Activated T-cell treated with anti-CD3 and anti-CD28 coated beads, Interleukin-2, amount 50 U/mL, for 48 hours (primary cell): ENCODE data around the gene PVALB.

ENCODE experiments used
- DNase-seq, 2 experiments: peaks; one replicate each; pipeline ENCODE4 v3.0.0-alpha.2; 2020

PVALB gene

DNA sequence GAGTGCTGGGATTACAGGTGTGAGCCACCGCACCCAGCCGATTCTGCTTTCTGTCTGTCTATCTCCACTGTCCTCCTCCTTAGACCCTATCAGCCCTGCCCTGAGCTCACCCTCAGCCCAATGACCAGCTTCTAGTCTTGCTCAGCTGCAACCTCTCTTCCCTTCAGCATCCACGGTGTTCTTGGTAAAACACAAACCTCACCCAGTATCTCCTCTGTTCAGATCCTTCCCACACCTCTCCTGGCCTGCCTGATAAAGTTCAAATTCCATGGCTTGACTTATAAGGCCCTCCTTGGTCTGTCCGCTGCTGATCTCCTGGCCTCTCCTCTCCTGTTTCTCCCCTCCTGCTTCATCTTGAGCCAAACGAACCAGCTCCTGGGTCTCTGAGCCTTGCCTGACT lies 29.4 kb upstream of the PVALB start:
- DNase-seq: no peak

DNA sequence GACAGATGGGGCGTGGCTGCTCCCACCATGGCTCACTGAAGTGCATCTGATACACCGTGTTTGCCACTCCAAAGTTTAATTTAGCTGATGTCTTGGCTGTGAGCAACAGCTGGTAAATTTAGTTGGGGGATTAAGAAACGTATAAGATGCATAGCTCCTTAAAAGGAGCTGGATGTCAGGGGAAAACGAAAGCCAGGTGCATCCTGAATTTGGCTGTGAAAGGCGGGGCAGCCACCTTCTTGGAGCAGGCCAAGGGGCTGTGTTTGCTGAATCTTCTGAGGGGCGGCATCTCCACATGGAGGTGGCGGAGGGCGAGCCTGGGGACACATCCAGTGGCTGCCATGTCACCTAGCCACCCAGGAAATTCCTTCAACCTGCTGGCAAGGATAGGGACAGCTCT lies 23.3 kb upstream of the PVALB start:
- DNase-seq: no peak

DNA sequence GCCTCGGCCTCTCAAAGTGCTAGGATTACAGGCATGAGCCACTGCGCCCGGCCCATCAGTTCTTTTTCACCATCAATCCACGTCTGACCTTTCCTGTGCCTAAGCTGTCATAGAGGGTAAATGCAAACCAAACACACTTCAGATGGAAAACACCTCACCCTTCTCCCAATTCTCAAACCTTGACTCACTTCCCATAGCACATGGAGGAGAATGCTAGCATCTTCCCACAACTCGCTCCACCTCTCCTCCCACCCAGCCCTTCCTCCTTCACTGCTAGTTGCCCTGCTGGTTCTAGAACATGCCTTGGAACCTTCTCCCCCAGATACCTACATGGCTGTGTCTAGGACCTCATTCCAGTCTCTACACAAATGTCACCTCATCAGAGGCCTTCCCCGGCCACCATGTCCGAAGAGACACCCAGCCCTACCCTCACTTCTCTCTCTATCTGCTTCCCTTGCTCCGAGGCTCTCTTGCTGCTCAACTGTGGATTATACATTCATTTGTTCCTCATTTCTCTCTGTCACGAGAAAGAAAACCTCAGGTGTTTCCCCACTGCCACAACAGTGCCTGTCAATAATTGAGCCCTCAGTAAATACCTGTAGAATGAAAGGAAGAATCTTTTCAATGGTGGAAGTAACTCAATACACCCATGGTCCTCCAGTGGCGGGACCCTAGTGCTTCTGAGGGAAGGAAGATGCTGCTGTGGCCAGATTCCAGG lies 22.7 kb upstream of the PVALB start:
- no peak for DNase-seq

DNA sequence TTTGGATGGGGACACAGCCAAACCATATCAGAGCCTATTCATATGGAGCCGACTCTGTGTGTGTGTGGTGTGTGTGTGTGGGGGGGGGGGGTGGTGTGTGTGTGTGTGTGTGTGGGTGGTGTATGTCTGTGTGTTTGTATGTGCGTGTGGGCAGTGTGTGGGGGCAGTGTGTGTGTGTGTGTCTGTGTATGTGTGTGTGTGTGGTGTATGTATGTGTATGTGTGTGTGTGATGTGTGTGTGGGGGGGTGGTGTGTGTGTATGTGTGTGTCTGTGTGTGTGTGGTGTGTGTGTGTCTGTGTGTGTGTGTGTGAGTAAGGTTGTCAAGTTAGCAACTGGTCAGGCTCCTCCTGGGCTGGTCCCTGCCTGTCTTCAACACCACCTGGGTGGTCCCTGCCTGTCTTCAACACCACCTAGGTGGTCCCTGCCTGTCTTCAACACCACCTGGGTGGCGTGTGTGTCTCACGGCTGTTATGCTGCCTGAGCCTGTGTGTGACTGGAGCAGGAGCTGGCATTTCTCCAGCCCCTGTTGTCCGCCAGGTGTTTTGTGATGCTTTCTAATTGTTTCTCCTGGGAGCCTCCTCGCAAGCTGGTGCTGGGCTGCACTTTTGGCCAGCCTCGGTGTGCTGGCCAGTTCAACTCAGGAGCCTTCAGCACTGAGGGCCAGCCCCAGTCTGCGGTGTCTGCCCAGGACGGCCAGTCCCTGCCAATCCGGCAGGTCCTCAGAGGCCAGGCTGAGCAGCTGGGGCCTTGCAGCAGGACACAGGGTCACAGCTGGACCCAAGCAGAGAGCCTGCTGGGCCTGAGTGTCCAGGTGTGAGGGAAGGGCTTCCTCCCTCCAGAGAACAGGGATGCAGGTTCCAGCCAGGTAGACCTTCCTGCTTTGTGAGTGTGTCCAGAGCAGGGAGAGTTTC lies 21.5 kb upstream of the PVALB start:
- no peak for DNase-seq

DNA sequence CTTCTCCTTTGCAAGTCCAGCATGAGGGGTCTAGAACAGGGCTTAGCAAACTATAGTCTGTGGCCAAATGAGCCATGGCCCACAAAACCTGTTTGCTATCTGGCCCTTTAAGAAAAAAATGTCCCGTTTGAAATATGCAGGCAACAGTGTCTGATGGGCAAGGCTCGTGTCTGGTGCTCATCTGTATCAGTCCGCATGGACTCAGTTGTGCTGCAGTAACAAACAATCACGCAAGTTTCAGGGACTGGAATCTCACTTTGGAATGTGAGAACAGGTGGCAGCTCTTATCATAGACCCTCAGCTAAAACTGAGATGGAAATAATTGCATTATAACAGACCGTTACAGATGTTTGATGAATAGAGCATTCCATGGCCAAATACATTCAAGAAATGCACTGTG lies 19.1 kb upstream of the PVALB start:
- no peak for DNase-seq

DNA sequence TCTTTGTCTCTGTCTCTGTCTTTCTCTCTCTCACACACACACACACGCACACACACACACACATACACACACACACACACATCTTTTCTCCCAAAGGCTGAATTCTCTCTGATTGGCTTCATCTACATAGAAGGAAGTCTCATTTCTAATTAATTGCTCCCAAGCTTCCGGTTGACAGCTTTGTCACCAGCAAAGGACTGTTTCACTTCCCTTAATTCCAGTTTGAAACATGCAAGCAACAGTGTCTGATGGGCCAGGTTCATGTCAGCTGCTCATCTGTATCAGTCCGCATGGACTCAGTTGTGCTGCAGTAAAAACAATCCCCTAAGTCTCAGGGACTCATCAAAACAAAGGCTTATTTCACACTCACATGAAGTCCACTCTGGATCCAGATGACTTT lies 16.2 kb upstream of the PVALB start:
- DNase-seq: no peak

DNA sequence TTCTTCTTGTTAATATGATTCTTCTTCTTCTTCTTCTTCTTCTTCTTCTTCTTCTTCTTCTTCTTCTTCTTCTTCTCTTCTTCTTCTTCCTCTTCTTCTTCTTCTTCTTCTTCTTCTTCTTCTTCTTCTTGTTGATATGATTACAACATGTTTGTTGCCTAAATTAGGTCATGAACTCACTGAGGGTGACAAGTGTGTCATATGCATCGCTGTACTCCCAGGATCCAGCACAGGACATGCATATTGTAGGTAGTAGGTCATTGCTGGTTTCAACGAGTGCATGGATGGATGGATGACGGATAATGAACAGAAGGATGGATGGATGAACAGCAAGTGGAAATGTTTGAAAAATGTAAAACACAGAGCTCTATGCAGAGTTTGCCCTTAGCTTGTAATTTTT lies 14.9 kb upstream of the PVALB start:
- DNase-seq: no peak

DNA sequence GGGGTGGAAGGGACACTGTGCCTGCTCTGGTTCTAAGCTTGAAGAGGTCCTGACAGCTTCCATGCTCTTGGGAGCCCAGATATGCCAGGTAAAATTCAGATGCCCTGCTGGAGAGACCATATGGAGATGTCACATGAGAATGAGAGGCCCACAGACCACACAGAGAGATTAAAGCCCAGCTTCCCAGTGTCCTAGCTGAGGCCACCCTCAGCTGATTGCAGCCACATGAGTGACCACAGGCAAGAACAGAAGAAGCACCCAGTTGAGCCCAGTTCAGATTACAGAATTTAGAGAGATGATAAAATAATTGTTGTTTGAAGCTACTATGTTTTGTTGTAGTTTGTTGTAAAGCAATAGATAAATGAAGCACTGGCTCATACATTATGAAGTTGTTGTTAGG lies 14.4 kb upstream of the PVALB start:
- no peak for DNase-seq

DNA sequence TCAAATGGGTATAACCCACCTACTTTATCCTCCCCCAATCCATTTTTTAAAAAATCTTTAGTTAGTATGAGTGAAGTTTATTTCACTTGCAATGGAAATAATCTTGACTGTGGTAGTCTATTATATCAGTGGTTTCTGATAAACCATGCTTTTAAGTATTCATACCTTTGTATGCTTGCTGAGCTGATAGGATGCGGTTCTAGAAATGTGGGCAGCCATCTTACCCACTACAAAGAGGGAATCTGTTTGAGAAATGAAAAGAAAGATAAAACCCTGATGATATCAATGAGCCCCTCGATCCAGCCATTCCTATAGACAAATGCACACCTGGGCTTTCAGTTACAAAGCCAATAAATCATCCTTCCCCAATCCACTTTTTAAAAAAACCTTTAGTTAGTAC lies 13.8 kb upstream of the PVALB start:
- no peak for DNase-seq

DNA sequence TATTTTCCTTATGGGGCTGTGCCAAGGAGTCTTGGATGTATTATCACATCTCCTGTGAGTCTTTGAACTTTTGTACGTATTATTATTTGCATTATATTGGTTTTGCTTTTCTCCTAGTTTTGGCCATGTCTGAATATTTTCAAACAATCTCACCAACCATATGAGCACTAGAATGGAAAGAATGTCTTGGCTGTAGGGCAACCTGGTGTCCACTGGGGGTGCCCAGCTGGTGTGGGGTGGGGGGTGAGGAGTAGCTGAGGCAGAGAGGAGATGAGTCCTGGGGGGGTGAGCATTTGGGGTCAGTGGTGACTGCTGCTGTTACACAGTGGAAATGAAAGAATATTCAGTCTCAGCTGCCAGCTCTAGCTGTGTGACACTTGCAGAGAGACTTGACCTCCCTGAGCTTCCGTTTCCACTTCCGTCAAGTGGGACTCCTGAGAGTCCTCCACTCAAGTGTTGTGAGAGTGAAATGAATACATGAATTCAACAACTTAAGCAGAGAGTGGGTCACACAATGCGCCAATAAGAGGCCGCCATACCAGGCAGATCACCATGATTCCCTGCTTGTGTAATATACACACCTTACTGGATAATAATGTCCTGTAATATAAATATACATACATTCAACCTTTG lies 12.7 kb upstream of the PVALB start:
- no peak for DNase-seq

DNA sequence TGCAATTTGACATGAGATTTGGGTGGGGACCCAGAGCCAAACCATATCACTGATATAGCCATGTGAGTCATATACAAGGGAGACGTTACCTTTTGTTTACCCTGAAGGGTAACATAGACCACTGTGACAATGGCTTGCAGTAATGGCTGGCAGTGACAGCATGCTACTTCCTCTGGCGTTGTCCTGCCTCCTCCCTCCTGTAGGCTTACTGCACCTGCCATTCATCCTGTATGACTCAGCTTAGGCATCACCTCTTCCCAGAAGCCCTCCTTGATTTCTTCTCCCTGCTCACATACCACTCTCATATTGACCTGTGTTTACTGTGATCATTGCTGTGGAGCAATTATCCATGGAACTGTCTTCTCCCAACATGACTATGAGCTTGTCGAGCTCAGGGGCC lies 12.0 kb upstream of the PVALB start:
- no peak for DNase-seq

DNA sequence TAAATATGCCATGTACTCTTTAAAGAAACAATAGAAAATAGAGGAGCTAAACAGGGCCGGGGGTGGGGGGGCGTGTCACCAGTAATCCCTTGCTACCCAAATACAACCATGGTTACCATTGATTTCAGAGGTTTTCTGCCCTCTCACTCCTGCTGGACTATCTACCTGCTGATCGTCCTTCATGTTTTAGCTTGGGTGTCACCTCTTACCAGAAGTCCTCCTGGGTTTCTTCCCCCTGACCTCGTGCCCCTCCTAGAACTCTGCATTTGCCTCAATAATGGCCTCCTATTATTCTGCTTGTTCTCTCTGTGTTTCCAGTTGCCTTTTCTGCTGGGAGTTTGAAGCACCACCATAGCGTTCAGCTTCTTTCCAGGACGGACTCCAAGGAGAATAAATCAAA lies 9.4 kb upstream of the PVALB start:
- no peak for DNase-seq

DNA sequence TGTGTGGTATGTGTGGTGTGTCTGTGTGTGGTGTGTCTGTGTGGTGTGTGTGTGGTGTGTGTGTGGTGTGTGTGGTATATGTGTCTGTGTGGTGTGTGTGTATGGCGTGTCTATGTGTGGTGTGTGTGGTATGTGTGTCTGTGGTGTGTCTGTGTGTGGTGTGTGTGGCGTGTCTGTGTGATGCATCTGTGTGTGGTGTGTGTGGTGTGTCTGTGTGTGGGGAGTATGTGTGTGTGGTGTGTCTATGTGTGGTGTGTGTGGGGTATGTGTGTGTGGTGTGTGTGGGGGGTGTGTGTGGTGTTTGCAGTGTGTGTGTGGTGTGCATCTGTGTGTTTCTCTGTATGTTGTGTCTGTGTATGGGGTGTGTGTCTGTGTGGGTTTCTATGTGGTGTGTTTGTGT lies 7.8 kb upstream of the PVALB start:
- DNase-seq: no peak

DNA sequence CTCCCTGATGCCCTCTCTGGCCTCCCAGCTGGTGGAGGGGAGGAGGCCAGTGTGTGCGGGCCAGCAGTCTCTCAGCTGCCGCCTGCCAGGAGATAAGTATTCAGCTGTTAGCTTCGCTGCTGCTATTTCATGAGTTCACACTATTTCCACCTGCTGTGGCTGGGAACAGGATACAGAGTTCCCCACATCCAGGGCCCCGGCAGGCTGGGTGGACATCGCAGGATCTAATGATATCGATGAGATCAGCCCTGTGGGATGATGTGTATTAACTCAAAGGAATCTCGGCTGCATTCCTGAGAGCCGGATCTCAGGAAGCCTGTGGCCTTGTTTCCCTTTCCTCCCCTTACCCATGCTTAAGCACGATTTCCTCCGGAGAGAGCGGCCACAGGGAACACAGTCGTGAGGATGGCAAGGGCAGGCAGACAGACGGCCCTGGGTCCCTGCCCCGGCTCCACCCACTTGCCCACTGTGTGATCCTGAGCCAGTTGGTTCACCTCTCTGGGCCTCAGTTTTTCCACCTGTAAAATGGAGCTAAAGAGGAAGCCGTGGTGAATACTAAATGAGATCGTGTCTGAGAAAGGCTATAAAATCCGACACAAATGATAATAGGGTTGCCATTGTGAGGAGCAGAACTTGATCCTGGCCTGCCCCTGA lies 6.5 kb upstream of the PVALB start:
- DNase-seq: no peak

DNA sequence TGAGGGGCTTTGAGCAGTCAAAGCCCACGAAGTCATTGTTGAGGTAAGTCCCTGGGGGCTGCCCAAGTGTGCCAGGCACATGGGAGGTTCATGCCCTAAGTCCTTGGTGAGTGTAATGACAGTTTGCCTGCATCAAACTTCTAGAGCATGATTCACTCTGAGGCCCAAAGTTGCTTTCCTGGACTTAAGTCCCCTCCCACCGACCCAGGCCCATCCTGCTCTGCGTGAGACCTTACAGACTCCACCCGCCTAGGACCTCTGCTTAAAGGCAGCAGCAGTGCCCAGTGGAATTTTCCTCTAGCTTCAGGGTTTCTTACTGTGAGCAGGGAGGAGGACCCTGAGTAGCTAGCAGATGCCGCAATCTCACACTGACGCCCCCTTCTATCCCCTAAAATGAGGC lies 5.7 kb upstream of the PVALB start:
- DNase-seq: no peak

DNA sequence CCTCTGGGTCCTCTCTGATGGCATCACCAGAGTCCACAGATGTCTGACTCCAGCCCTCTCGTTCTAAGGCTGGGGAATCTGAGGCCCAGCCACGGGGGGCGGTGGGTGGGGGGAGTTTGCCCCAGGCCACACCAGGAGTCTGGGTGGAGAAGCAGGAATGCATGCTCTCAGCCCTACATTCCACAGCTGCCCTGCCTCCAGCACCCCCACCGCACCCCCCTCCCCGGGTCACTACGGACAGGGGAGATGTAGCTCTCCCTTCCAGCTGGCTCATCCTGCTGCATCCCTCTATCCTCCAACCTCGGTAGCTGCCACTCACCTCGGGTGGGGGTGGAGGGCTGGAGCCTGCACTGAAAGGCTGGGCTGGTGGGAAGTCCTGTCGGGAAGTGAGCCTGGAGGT lies 2.3 kb upstream of the PVALB start:
- DNase-seq: no peak

DNA sequence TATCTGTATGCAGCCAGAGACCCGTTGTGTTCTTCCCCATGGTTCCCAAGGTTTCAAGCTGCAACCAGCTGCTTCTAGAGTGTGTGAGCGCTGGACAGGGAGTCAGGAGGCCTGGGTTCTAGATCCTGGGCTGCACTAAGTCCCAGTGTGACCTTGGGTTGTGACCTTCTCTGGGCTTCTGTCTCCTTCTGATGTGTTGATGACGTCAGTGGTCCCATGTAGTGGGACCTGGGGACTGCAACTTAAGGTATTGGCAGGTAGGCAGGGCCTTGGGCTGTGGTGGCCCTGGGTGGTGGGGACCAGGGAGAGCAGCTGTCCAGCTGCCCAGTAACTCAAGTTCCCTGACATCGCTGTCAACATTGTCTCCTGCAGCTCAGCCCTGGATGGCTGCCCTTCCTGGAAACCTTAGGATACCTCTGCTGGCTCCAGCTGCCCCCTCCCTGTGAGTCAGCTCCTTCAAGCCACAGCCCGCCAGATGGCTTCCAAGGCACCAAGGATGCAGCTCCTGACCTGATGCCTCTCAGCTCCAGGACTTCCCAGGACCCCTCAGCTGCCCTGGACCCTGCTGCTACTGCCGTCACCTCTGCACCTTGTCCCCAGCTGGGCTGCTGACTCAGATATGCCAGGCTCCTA lies 1.3 kb upstream of the PVALB start:
- no peak for DNase-seq

DNA sequence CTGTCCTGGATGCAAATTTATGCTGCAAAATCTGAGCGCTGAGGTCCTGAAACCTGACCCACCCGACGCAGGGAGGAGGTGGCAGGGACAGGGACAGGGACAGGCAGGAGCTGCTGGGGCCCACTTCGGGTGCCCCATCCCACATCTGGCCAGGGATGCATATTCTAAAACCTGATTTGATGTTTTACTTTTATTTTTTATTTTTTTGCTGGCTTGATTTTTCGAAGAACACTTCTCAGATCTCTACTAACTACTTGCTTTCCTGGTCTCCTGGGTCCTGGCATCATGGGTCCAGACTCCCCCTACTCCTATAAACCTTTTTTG lies 652 bp upstream of the PVALB start:
- no peak for DNase-seq

DNA sequence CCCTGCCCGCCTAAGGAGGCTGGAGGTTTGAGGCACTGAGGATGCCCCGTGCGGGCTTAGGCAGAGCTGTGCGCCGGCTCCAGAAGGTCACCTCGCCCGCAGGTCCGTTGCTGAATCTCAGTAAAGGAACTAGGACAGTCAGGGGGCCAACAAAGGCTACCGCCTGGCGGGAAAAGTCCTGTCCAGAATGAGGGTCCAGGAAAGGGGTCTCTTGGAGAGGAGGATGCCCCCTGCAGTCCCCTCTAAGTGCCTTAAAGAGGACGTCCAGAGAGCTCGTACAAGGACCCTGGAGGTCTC lies 548 bp downstream of the PVALB start:
- DNase-seq: no peak

DNA sequence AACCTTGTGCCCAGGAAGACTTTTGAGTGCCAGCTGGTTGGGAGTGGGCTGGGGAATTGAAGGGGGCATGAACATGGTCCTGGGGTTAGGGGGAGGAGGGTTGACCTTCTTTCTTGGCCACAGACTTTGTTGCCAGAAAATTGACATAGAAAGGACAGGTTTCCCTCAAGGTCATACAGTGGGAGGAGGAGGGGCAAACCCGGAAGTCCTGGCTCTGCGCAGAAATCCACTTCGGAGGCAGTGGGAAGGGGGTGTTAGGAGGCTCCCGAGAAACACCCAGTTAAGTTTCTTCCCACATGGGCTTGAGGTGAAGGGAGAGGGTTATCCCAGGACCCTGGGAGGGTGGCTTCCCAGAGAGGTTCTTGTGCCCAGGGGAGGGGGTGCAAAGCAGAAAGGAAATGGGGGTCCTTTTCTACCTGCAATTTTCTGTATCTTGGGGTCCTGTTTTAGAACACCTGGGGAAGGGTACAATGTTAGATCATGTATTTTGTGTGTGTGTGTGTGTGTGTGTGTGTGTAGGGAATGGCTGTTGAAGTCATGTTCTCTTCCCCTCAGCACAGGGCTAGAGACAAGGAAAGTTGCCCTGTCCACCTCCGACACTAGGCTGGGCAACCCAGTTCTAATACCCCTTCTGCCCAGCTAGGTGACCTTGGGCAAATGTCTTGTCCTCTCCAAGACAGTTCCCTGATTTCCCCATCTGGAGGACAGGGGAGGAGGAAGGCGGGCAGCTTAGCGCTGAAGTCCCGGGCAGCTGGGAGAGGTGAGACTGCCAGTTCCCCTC lies 1.1 kb downstream of the PVALB start:
- DNase-seq: no peak

DNA sequence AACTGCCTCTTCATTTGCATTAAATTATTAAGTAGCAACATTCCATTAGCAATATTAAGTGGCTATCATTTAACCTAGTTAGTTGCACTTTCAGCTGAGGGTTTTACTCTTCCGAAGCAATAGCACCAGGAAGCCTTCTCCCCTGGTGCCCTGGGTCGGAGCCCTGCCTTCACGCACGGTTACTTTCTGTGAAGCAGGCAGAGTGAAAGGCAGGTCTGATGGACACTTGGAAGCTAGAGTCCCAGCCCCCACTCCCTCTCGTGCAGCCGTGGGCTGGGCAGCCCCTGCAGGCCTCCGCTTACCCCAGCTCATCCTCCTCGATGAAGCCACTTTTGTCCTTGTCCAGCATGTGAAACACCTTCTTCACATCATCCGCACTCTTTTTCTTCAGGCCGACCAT lies 2.0 kb downstream of the PVALB start:
- no peak for DNase-seq

DNA sequence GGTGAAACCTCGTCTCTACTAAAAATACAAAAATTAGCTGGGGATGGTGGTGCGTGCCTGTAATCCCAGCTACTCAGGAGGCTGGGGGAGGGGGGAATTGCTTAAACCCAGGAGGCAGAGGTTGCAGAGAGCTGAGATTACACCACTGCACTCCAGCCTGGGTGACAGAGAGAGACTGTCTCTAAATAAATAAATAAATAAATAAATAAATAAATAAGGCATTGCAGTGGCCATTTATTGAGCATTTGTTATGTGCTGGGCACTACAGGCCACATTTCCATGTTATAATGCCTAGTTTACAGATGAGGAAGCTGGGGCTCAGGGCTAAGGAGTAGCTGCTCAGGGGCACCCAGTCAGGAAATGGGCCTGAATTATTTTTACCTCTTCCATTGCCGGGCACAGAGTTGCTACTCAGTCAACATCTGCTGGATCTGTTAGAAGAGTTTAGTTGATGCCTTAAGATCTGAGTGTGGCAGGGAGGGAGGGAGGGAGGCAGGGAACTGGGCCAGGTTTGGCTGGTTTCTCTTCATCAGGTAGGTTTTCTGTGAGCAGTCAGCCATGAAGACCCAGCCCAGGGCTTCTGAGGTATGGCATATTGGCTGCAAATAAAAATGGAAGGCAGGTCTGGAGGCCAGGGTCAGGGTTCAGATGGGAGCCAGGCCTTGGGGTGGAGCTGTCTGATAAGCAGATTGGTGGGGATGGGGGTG lies 5.6 kb downstream of the PVALB start:
- no peak for DNase-seq
